Right kidney (tissue), 9 donors: Measurements from ENCODE around the gene ATP9B.
A peak's percentile ranks its signal among the peaks of the same experiment; 100 is the strongest.

Experiments
- DNase-seq: peaks from one replicate; pipeline ENCODE4 v3.0.0-alpha.2; 2016
- long read RNA-seq, 8 donors: transcript quantifications; one replicate each; lab custom pipeline, GENCODE V29; 2026

ATP9B gene, protein sequence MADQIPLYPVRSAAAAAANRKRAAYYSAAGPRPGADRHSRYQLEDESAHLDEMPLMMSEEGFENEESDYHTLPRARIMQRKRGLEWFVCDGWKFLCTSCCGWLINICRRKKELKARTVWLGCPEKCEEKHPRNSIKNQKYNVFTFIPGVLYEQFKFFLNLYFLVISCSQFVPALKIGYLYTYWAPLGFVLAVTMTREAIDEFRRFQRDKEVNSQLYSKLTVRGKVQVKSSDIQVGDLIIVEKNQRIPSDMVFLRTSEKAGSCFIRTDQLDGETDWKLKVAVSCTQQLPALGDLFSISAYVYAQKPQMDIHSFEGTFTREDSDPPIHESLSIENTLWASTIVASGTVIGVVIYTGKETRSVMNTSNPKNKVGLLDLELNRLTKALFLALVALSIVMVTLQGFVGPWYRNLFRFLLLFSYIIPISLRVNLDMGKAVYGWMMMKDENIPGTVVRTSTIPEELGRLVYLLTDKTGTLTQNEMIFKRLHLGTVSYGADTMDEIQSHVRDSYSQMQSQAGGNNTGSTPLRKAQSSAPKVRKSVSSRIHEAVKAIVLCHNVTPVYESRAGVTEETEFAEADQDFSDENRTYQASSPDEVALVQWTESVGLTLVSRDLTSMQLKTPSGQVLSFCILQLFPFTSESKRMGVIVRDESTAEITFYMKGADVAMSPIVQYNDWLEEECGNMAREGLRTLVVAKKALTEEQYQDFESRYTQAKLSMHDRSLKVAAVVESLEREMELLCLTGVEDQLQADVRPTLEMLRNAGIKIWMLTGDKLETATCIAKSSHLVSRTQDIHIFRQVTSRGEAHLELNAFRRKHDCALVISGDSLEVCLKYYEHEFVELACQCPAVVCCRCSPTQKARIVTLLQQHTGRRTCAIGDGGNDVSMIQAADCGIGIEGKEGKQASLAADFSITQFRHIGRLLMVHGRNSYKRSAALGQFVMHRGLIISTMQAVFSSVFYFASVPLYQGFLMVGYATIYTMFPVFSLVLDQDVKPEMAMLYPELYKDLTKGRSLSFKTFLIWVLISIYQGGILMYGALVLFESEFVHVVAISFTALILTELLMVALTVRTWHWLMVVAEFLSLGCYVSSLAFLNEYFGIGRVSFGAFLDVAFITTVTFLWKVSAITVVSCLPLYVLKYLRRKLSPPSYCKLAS
- long read RNA-seq, donor 1, full-length matches to known transcripts: 1 of 1 reads
- long read RNA-seq, donor 1, partial matches to known transcripts: 0 of 1 reads
- long read RNA-seq, donor 1, other reads (novel, unspliced or antisense): 0 of 1 reads
- long read RNA-seq, donor 2: 0 reads
- long read RNA-seq, donor 3: 0 reads
- long read RNA-seq, donor 4, full-length matches to known transcripts: 3 of 3 reads
- long read RNA-seq, donor 4, partial matches to known transcripts: 0 of 3 reads
- long read RNA-seq, donor 4, other reads (novel, unspliced or antisense): 0 of 3 reads
- long read RNA-seq, donor 5, full-length matches to known transcripts: 4 of 4 reads
- long read RNA-seq, donor 5, partial matches to known transcripts: 0 of 4 reads
- long read RNA-seq, donor 5, other reads (novel, unspliced or antisense): 0 of 4 reads
- long read RNA-seq, donor 6, full-length matches to known transcripts: 1 of 6 reads
- long read RNA-seq, donor 6, partial matches to known transcripts: 5 of 6 reads
- long read RNA-seq, donor 6, other reads (novel, unspliced or antisense): 0 of 6 reads
- long read RNA-seq, donor 7: 0 reads
- long read RNA-seq, donor 8, partial matches to known transcripts: 0 of 1 reads
- long read RNA-seq, donor 8, other reads (novel, unspliced or antisense): 0 of 1 reads

DNA sequence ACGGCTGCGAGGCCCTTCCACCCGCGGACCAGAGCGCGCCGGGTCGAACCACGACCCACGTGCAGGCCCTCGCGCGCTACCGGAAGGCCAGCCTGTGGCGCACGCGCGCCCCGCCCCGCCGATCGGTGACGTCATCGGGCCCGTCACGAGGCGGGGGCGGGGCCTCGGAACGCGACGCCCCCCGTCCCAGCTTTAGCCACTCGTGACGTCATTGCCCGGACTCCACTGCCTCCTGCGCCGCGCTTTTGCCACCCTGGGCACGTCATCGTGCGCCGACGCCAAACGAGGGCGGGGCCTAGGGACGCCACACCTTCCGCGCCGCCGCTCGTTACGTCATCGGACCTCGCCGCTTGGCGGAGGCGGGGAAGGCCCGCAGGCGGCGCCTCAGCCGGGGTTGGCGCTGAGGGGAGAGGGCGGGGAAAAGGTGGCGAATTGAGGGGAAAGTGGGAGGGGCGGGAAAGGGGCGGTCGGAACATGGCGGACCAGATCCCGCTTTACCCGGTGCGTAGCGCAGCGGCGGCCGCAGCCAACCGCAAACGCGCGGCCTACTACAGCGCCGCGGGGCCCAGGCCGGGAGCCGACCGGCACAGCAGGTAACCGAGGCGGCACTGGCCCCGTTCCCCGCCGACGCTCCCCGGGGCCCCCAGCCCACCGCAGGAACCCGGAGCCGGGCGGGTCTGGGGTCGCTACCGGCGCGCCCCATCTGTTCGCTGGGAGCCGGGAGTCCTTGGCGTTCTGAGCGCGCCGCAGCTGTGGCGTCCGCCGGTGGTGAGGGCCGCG is at the start of gene ATP9B:
Gene ATP9B, plus strand, starts transcription at position 458 of the 780 bp plus-strand sequence. Its CDS starts 17 bp downstream, at position 475.
- DNase-seq: peak; percentile 99

DNA sequence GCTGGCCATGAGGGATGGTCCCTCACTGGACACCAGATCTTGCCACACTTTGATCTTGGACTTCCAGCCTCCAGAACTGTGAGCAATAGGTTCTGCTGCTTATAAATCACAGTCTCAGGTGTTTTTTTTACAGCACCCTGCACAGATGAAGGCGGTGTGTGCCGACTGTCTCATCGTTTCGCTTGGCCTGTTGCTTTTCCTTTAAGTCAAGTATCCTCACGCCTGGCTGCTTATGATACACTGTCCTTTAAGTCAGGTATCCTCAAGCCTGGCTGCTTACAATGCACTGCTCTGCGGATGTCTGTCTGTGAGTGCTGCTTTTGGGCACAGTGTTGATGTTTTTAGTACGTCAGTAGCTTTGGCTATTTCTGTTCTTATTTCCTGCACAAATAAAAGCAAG is 49.3 kb upstream of the ATP9B start:
- DNase-seq: no peak

DNA sequence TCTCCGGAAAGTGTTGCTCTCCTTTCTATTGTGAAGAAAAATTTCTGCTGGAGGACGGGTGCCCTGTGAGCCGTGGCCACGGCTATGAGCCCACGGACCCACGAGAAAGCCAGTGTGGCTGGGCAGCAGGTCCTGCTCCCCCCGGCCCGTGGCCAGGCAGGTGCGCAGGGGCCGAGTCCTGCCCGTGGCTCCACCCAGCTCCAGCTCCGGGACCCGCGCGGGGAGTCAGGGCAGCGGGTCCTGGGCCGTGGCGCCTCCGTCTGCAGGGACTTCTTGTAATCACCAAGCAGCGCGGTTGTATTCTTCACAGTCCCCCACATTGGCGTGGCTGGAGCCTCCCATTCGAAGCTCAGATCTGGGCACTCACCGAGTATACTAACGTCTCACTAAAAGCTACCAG is 46.6 kb upstream of the ATP9B start:
- no peak for DNase-seq

DNA sequence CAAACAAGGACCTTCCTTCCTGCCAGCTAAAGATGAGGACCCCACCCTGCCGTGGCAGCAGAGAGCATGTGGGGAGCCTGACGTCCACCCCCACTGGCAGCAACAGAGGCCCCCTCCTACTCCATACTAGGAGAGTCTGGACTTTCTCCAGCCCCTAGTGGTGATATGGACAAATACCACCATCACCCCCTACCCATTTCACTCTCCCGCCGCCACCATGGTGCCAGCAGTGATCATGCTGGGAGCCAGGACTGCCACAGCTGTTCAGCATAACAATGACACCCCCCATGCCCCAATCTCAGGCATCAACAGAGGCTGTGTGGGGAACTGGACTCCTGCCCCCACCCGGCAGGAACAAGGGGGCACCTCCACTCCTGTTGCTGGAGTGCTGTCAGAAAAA is 42.7 kb upstream of the ATP9B start:
- DNase-seq: no peak

DNA sequence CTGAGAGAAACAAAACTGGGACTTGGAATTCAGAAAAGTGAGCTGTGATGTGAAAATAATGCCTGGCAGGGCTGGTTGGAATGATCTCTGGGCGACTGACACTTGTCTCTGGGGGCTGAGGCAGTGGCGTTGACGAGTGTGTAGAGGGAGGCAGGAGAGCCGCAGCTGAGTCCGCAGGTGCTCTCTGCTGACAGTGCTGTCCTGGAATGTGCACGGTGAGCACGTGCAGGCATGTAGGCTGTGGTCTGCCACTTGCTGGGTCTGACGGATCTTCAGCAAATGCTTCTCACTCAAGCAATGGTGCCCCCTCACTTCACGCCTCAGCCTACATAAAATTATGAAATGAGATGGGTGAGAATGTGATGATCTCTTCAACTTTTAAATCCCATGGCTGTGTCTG is 38.5 kb upstream of the ATP9B start:
- DNase-seq: no peak

DNA sequence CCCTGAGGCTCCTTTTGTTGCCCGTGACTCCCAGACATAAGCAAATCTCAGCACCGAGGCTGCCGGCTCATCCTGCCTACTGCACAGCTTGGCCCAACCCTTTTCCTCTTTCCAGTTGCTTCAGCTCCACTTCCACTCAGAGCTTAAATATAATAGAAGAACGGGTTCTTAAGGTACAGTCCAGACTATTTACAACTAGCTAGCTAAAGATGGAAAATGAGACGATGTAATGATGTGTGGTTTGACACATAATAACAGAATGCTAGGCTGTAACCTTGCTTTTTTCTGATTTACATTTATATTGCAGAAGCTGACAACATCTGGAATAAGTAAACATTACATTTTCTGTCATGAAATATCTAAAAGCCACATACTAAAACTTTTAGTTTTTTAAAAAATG is 26.9 kb upstream of the ATP9B start:
- DNase-seq: no peak

DNA sequence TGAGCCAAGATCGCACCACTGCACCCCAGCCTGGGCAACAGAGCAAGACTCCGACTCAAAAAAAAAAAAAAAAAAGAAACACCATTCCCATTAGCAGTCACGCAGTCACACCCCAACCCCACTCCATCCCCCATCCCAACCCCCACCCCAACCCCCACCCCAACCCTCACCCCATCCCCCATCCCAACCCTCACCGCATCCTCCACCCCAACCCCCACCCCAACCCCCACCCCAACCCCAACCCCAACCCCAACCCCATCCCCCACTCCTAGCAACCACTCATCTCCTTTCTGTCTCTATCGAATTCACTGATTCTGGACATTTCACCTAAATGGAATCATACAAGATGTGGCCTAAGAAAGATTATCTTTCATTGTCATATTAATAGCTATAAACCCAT is 25.9 kb upstream of the ATP9B start:
- no peak for DNase-seq

DNA sequence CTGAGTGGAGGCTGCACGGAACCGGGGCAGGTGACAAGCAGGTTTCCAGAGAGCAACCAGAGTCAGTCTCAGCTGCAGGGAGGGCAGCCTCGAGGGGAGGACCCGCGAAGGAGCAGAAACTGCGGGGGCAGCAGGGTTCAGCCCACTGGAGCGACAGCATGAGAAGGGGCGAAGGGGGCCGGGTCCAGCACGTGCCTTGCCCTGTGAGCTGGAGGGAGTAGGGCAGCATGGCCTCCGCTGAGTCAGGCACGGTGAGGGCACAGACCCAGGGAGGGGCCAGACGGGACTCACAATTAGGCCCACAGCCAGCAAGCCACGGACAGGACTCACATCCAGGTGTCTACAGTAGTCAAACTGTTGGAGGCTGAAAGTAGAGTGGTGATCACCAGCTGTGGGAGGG is 22.7 kb upstream of the ATP9B start:
- DNase-seq: peak; percentile 20

DNA sequence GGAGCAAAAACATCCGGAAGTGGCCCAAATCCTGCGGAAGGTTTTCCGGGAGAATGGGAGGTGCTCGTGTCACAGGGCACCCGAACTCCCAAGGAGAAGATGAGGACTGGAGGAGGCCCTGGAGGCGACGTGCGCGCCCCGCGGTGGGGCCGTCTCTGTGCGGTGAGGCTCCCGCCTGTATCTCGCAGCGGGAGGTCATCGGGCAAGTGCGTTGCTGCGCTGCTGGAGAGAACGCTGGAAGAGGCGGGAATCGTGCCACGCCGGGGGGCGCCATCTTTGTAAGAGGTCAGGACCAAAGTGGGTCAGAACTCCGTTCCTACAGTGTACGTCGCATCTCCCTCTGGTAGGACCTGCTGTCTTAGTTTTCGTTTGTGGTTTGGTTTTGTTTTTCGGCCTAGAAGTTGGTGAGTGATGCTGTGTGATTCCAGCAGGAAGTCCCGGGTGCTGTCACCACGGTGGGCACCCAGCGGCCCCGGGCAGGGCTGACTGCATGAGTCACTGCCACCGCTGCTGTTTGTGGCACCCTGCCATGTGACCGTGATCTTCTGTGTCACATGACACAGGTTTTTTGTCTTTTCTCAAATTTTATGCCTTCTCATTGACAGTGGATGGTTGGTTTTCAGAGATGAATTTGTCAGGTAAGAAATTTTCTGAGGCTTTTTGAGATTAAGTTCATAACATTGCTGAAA is 21.5 kb upstream of the ATP9B start:
- DNase-seq: no peak

DNA sequence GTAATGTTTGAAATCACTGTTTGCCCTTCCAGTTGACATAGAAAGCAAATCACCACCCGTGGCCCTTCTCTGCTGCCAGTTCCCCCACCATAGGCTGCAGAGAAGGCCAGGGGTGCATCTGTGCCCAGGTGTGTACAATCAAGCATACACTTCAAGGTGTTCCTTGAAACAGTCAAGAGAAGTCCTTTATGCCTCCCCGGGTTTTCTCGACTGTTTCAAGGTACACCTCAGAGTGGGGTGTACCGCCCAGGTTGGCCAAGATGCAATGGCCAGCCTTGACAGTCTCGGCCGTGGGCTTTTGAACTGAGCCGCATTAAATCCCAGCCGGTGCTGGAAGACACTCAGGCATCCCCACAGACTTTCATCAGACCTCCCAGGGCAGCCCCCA is 21.0 kb upstream of the ATP9B start:
- DNase-seq: no peak

DNA sequence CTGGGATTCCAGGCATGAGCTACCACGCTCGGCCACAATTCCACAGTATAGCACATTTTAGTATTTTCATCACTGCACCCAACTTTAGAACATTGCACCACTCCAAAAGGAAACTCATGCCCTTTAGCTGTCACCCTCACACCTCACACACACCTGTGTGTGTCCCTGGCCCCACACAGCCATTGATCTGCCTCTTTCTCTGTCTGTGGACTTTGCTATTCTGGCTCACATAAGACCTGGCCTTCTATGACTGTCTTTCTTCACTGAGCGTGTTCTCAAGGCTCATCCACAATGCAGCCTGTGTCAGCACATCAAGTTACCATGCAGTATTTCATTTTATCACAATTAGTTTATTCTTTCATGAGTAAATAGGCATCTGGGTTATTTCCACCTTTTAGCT is 19.7 kb upstream of the ATP9B start:
- DNase-seq: no peak

DNA sequence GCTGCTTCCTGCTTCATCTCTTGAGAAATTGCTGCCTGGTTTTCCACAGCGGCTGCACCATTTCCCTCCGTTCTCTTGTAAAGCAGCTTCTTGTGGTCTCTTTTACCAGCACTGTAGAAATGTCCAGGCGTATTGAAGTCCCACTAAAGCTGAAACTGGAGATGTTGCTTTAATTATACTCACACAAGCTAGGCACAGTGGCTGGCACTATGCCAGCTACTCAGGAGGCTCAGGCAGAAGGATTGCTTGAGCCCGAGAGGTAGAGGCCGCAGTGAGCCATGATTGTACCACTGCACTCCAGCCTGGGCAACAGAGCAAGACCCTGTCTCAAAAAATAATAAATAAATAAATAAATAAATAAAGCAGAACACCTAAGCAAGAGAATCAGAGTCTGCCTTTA is 19.2 kb upstream of the ATP9B start:
- DNase-seq: no peak

DNA sequence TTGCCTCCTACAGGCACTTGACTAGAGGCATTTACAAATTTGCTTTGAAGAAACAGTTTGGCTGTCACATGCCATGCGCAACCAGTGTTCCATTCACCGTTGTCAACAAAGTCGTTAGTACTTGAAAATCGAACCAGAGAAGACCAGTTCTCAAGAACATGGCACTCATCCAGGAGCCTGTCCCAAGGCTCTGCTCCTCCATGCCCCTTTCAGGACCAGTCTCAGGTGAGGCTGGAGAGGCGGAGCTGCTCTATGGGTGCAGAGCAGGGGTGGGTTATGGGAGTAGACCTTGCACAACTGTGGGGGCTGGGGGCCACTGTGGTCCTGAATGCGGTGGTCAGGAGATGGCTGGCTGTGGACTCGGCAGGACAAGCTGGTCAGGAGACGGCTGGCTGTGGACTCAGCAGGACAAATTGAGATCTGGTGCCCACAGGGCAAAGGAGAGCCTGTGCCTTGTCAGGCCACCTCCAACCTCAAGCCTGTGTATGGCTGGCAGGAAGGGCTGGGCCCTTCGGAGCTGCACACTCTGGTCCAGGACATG is 12.3 kb upstream of the ATP9B start:
- DNase-seq: no peak

DNA sequence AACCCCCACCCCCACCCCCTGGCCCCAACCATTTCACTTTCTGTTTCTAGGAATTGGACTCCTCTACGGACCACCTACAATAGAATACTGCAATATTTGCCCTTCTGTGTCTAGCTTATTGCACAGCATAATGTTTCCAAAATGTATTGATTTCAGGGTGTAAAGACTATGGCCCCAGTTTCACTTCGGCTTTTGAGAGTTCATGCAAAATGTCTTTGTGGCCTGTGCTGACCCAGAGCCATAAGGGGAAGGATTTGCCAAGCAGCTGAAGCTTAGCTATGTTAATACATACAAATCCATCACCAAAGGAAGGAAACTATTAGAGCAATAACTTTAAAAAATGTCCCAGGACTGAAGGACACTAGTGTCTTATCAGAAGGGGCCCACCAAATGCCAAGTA is 11.2 kb upstream of the ATP9B start:
- no peak for DNase-seq

DNA sequence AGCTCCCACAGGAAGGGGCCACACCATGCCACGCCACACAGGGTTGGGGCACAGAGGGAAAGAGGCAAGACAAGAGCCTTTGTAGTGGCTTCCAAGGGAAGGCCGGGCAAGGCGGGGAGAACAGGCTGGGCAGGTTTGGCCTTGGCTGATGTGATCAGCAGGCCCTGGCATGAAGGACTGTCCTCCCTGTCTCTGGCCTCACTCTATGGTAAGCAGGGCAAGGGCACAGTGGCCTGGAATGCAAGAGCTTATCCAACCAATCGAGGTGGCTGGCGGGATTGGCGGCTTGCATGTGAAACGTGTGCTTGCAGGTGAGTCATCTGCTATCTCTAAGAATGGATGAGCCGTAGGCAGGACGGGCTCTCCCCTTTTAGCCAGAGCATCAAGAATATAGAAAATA is 6.4 kb upstream of the ATP9B start:
- no peak for DNase-seq

DNA sequence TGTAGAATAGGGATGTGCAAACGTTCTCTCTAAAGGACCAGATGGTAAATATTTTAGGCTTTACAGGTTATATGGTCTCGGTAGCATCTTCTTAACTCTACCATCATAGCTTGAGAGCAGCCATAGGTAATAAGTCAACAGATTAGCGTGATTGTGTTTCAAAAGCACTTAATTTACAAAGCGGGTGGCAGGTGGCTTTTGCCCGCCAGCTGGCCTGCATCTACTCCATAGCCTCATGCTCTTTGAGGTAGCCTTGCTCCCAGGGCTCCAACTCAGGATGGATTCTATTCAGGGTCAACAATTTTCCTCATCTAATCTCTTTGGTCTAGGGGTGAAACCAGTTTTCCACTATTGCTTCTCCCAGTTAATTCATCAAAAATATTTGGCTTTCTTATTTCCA is 5.0 kb upstream of the ATP9B start:
- no peak for DNase-seq

DNA sequence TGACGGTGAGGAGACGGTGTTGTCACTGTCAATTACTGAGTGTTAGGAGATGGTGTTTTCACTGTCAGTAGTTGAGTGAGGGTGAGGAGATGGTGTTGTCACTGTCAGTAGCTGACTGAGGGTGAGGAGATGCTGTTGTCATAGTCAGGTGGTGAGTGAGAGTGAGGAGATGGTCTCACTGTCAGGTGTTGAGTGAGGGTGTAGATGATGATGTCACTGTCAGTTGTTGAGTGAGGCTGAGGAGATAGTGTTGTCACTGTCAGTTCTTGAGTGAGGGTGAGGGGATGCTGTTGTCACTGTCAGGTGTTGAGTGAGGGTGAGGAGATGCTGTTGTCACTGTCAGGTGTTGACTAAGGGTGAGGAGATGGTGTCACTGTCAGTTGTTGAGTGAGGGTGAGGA is 3.4 kb upstream of the ATP9B start:
- no peak for DNase-seq

DNA sequence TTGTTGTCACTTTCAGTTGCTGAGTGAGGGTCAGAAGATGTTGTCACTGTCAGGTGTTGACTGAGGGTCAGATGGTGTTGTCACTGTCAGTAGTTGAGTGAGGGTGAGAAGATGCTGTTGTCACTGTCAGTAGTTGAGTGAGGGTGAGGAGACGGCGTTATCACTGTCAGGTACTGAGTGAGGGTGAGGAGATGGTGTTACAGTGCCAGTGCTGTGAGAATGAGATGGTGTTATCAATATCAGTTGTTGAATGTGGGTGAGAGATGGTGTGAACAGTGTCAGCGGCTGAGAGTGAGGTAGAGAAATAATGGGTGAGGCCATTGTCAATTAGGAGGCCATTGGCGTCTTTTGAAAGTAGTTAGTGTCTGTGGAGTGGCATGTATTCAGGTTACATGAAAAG is 1.6 kb upstream of the ATP9B start:
- DNase-seq: no peak

DNA sequence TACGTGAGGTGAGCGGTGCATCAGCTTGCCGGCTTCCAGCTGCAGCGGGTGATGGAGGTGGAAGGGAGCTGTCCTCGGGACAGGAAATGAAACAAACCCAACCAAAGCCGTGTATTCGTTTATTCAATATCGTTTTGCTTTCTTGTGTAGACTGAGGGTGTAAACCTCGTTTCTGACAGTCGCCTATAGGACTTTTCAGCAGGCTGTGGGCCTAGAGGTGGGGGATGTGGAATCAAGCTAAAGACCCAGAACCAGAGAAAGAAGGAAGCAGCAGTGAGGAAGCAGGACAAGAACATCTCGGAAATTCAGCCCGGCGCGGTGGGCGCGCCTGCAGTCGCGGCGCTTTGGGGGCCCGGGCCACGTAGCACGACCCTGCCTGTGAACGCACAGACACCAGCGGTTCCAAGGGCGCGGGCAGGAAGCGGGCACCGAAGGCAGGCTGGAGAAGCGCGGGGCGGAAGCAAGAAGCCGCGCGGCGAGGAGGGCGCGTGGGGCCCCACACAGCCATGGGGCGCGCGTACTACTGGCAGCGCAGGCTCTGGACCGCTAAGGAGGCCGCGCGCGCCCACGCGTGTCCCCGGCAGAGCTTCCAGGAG is 755 bp upstream of the ATP9B start:
- DNase-seq: no peak
